T-helper 1 cell treated with Interleukin-12 subunit alpha and Interleukin-12 subunit beta and Interleukin-4 antibody, amounts not matched to agents 30 μg/mL and 1 μg/mL, for 36 hours (primary cell): ENCODE data around the gene DNAJC8.

ENCODE experiments used
- H3K27ac Mint-ChIP-seq: one replicate; pipeline ENCODE4 v1.8.0; 2021; ENCODE audit warnings: mild to moderate bottlenecking, mixed read lengths
- H3K27me3 Mint-ChIP-seq: one replicate; pipeline ENCODE4 v1.8.0; 2021; ENCODE audit warnings: low read depth, mixed read lengths
- H3K36me3 Mint-ChIP-seq: one replicate; pipeline ENCODE4 v1.8.0; 2021; ENCODE audit warnings: low read depth, mixed read lengths
- H3K4me1 Mint-ChIP-seq: one replicate; pipeline ENCODE4 v1.8.0; 2021; ENCODE audit warnings: low read depth, mixed read lengths
- H3K4me3 Mint-ChIP-seq: one replicate; pipeline ENCODE4 v1.8.0; 2021; ENCODE audit warnings: mild to moderate bottlenecking, moderate library complexity, mixed read lengths
- H3K9me3 Mint-ChIP-seq: one replicate; pipeline ENCODE4 v1.8.0; 2021; ENCODE audit warnings: mixed read lengths

Gene DNAJC8

GRCh38 chr1:28157894-28158293 is 74.9 kb downstream of the DNAJC8 start:
- Mint-ChIP-seq H3K9me3 (no peaks in the 10 kb centered on the region), H3K27me3 (peaks cover 57% of the 10 kb centered on the region), H3K27ac (no peak overlapping the region), H3K4me3 (no peak overlapping the region), H3K36me3 (peaks cover 6% of the 10 kb centered on the region), H3K4me1 (peaks cover 6% of the 10 kb centered on the region)

DNA sequence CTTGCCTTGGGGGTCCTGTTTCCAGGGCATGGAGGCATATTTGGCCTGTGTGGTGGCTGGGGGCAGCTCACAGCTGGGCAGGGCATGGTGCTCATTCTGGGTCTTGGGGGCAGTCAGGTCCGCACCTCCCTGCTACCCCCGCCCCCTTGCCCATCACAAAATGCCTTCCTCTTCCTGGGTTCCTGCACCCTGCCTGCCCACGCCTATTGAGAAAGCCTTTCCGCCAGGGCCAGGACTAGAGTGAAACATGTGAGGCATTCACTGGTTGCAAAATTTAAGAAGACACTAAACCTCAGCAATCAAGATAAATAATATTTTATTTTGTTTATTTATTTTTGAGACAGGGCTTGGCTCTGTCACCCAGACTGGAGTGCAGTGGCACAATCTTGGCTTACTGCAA is 76.0 kb downstream of the DNAJC8 start:
- no peak overlapping the region for H3K27ac Mint-ChIP-seq

GRCh38 chr1:28155628-28156027 is 77.2 kb downstream of the DNAJC8 start:
- no peak overlapping the region for H3K4me3 Mint-ChIP-seq
- no peaks in the 10 kb centered on the region for H3K9me3 Mint-ChIP-seq
- H3K36me3 Mint-ChIP-seq = peaks cover 6% of the 10 kb centered on the region
- H3K27me3 Mint-ChIP-seq = peaks cover 49% of the 10 kb centered on the region
- H3K27ac Mint-ChIP-seq = no peak overlapping the region
- peaks cover under 1% of the 10 kb centered on the region for H3K4me1 Mint-ChIP-seq

More for the DNA sequence above, 76.0 kb downstream of the DNAJC8 start:
- H3K9me3 Mint-ChIP-seq = no peaks in the 10 kb centered on the region
- peaks cover 6% of the 10 kb centered on the region for H3K36me3 Mint-ChIP-seq
- H3K4me3 Mint-ChIP-seq = no peak overlapping the region
- H3K4me1 Mint-ChIP-seq = peaks cover 6% of the 10 kb centered on the region
- peaks cover 52% of the 10 kb centered on the region for H3K27me3 Mint-ChIP-seq

DNA sequence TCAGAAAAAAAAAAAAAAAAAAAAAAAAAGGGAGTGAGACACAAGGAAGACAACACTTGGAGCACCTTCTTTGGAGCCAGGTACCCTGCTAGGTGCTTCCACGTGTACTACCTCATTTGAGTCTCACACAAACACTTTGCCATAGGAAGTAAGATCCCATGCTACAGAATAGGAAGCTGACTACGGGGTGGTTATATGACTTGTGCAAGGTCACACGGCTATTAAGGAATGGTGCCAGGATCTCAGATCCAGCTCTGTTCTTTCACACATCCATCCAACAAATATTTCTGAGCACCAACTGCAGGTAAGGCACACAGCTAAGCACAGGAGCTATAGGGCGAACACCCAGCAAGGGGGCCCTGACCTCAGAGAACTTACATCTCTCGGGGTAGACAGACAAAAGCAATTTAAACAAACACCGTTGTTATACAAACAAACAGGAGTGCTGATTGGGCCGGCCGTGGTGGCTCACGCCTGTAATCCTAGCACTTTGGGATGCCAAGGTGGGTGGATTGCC is 78.7 kb downstream of the DNAJC8 start:
- Mint-ChIP-seq H3K36me3 (peaks cover 8% of the 10 kb centered on the region), H3K27me3 (peaks cover 56% of the 10 kb centered on the region), H3K27ac (no peak overlapping the region), H3K4me1 (no peaks in the 10 kb centered on the region), H3K9me3 (no peaks in the 10 kb centered on the region), H3K4me3 (no peak overlapping the region)
